ENCODE data around the gene UBE2U. TPM values are rescaled to one million over a fixed set of nuclear protein-coding genes. Genes with fewer than 3 reads are reported as not detected.
"Not testable (repeated sequence)": the region's sequence is repeated elsewhere in the genome, so short reads cannot be mapped to it uniquely, and the experiment has no call there.

Gene UBE2U
- total and polyA plus RNA-seq, 2 experiments from 2014 or later, result not detected

DNA sequence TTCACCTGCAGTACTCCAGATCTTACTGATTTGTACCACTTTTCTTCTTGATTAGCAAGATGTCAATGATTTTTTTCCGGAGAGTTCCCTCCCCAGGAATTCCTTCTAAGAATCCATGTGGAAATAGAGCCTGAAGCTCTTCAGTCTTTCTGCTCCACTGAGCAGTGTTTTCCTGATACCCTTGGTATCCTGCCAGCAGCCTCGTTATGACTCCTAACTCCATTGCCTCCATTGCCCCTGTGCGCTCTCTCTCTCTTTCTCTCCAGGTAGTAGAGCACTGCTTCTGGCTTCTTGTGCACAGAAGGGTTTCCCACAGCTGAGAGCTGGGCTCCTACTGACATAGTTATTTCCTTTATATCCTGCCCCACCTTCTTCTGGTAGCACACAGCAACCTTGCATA lies 12.2 kb downstream of the UBE2U start:
- no peak overlapping the region for H3K27ac ChIP-seq

DNA sequence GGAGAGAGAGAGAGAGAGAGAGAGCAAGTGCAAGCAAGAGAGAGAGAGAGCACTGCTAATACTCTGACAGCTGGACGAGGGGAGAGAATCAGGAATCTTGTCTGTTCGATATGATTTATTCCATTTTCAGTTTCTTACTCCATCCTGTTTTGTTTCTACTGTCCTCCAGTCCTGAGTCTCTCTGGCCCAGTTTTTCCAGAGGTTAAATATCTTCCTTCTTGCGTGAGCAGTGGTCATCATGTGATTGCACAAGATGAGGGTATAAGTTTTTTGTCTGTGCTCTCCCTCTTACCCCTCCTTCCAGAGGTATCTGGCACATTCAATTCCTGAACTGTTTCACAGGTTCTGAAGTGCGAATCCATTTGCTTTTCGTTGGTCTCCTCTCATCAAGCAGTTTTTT lies 16.8 kb downstream of the UBE2U start:
- Histone ChIP-seq H3K27me3 (replicated peaks; ENCODE audit: insufficient read depth) (no peaks in the 10 kb centered on the region), H4K20me1 (ENCODE audit: insufficient read depth) (no peaks in the 10 kb centered on the region), H3K36me3 (ENCODE audit: low read depth) (no peaks in the 10 kb centered on the region), H3K9me2 (ENCODE audit: insufficient read depth) (no peaks in the 10 kb centered on the region), H3K4me3 (no peak overlapping the region), H3K9ac (no peak overlapping the region), H3K4me2 (ENCODE audit: unreplicated experiment) (no peak overlapping the region), H3K27ac (no peak overlapping the region), H3K79me2 (ENCODE audit: insufficient read depth) (no peaks in the 10 kb centered on the region), H2AFZ (no peak overlapping the region), H3K4me1 (ENCODE audit: insufficient read depth) (peaks cover 22% of the 10 kb centered on the region), H3F3A (ENCODE audit: insufficient read depth) (peaks cover 28% of the 10 kb centered on the region), H3K9me3 (ENCODE audit: low read depth) (no peaks in the 10 kb centered on the region)
- in situ Hi-C loops (cut with MboI), result no loop called here
- no peak for TF ChIP-seq EZH2phosphoT487 (IDR thresholded peaks at IDR 0.05; ENCODE audit: insufficient read depth, low read depth)
- no peak for TF ChIP-seq EZH2 (IDR thresholded peaks at IDR 0.05; ENCODE audit: insufficient read depth, poor library complexity, severe bottlenecking)
- WGBS, 2 experiments (ENCODE audit: low coverage in 1 of 2, low lambda C conversion rate in 2 of 2, missing lambda C conversion rate in 2 of 2), result 86 to 87% methylated on average over 5 of the region's 5 CpGs
- no peak for DNase-seq

More for the DNA sequence above, 12.2 kb downstream of the UBE2U start:
- Histone ChIP-seq H3K9me3 (ENCODE audit: low read depth) (no peaks in the 10 kb centered on the region), H3K4me3 (no peak overlapping the region), H4K20me1 (ENCODE audit: insufficient read depth) (no peaks in the 10 kb centered on the region), H2AFZ (no peak overlapping the region), H3K27me3 (replicated peaks; ENCODE audit: insufficient read depth) (no peaks in the 10 kb centered on the region), H3K79me2 (ENCODE audit: insufficient read depth) (no peaks in the 10 kb centered on the region), H3F3A (ENCODE audit: insufficient read depth) (peaks cover 16% of the 10 kb centered on the region), H3K4me1 (ENCODE audit: insufficient read depth) (peaks cover 27% of the 10 kb centered on the region), H3K9ac (no peak overlapping the region), H3K4me2 (ENCODE audit: unreplicated experiment) (no peak overlapping the region), H3K36me3 (ENCODE audit: low read depth) (no peaks in the 10 kb centered on the region), H3K9me2 (ENCODE audit: insufficient read depth) (no peaks in the 10 kb centered on the region)
- TF ChIP-seq EZH2 (IDR thresholded peaks at IDR 0.05; ENCODE audit: insufficient read depth, poor library complexity, severe bottlenecking), result no peak
- TF ChIP-seq EZH2phosphoT487 (IDR thresholded peaks at IDR 0.05; ENCODE audit: insufficient read depth, low read depth), result no peak
- in situ Hi-C loops (cut with MboI), result no loop called here
- WGBS, 2 experiments (ENCODE audit: low coverage in 1 of 2, low lambda C conversion rate in 2 of 2, missing lambda C conversion rate in 2 of 2), result 81 to 88% methylated on average over 3 of the region's 3 CpGs
- DNase-seq, result no peak

DNA sequence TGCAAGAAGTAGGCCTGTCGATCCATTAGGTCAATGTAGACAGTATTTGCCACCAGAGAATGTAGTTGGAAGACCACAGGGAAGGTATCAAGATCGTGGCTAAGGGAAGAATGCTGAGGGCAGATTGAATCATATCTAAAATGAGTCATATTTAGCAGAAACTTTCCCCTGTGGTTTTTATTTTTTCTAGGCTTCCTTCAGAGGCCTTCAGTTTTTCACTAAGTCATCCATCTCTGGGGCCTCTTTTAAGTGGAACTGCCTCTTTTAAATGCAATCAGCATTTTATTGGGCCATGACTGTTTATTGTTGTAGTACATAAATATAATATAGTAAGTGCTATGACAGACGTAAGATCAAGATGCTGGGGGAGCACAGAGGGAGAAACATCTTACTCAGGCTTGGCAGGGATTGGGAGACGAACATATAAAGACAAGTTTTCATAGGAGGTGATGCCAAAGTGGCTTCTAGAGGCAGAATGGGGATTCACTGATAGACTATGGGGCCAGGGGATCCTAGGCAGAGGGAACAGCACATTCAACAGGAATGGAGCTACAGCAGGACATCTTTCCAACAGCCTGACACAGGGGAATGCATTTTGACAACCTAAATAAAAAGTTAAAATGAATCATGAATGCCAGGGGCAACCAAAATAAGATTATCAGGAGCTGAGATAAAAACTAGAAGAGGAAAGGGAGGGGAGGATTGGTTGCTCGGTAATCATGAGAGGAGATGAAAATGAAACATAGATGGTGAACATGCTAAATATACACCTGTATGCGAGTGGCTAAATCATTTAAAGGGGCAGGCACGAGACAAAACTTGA lies 20.1 kb downstream of the UBE2U start:
- Histone ChIP-seq H3K4me2 (ENCODE audit: unreplicated experiment) (peak overlapping the region; percentile 63), H3K4me1 (ENCODE audit: insufficient read depth) (peaks cover 30% of the 10 kb centered on the region), H2AFZ (peak overlapping the region; percentile 47; the same call in 1 of the 2 replicates), H3K27ac (peak overlapping the region; percentile 91), H3K9ac (peak overlapping the region; percentile 55), H3K27me3 (replicated peaks; ENCODE audit: insufficient read depth) (no peaks in the 10 kb centered on the region), H3F3A (ENCODE audit: insufficient read depth) (peaks cover 35% of the 10 kb centered on the region), H3K36me3 (ENCODE audit: low read depth) (no peaks in the 10 kb centered on the region), H3K79me2 (ENCODE audit: insufficient read depth) (no peaks in the 10 kb centered on the region), H3K4me3 (peak overlapping the region; percentile 14; the same call in 1 of the 2 replicates), H4K20me1 (ENCODE audit: insufficient read depth) (no peaks in the 10 kb centered on the region), H3K9me3 (ENCODE audit: low read depth) (no peaks in the 10 kb centered on the region), H3K9me2 (ENCODE audit: insufficient read depth) (no peaks in the 10 kb centered on the region)
- TF ChIP-seq EZH2 (IDR thresholded peaks at IDR 0.05; ENCODE audit: insufficient read depth, poor library complexity, severe bottlenecking), result no peak
- 0 out of 2 replicates have a peak, but pooled peaks have one; percentile 57 for TF ChIP-seq EZH2phosphoT487 (IDR thresholded peaks at IDR 0.05; ENCODE audit: insufficient read depth, low read depth)
- DNase-seq, result peak; percentile 91
- in situ Hi-C loops (cut with MboI), result no loop called here
- 34 to 40% methylated on average over 7 of the region's 7 CpGs for WGBS, 2 experiments (ENCODE audit: low coverage in 1 of 2, low lambda C conversion rate in 2 of 2, missing lambda C conversion rate in 2 of 2)

DNA sequence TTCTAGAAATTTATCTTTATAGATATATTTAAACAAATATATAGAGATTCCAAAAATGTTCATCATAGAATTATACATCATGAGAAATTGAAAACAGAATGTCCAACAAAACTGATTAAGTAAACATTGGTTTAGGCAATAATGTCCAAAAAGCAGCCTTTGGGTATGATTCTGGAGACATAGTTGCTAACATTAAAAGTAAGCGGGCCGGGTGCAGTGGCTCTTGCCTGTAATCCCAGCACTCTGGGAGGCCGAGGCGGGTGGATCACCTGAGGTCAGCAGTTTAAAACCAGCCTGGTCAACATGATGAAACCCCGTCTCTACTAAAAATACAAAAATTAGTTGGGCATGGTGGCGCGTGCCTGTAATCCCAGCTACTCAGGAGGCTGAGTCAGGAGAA lies 20.8 kb downstream of the UBE2U start:
- Histone ChIP-seq H3K4me1 (ENCODE audit: insufficient read depth) (peaks cover 31% of the 10 kb centered on the region), H3K27ac (peak overlapping the region; percentile 91), H3K4me2 (ENCODE audit: unreplicated experiment) (peak overlapping the region; percentile 63), H3F3A (ENCODE audit: insufficient read depth) (peaks cover 35% of the 10 kb centered on the region)
- in situ Hi-C loops (cut with MboI); H3K9me2 ChIP-seq (ENCODE audit: insufficient read depth); H2AFZ ChIP-seq; H3K9ac ChIP-seq; H3K79me2 ChIP-seq (ENCODE audit: insufficient read depth); H3K4me3 ChIP-seq; H3K36me3 ChIP-seq (ENCODE audit: low read depth); H3K27me3 ChIP-seq (replicated peaks; ENCODE audit: insufficient read depth); H4K20me1 ChIP-seq (ENCODE audit: insufficient read depth); H3K9me3 ChIP-seq (ENCODE audit: low read depth); DNase-seq: not testable (repeated sequence)
- WGBS, 2 experiments (ENCODE audit: low coverage in 1 of 2, low lambda C conversion rate in 2 of 2, missing lambda C conversion rate in 2 of 2), result 95 to 97% methylated on average over 7 of the region's 7 CpGs

Data from GM23248 (cell line).